Parathyroid adenoma (tissue), 2 donors: Measurements from ENCODE around the gene P2RX2.

Source experiments
- H2AFZ ChIP-seq: fragments of 300-600 bp; sonication (generic); one replicate; pipeline ENCODE4 v1.7.0; 2017; ENCODE audit warnings: antibody characterized with exemption, mild to moderate bottlenecking
- H3K27ac ChIP-seq: fragments of 300-600 bp; sonication (generic); one replicate; pipeline ENCODE4 v1.7.0; 2017
- H3K27me3 ChIP-seq: fragments of 300-600 bp; sonication (generic); one replicate; pipeline ENCODE4 v1.7.0; 2017; ENCODE audit warnings: low read length; ENCODE audit not compliant: control insufficient read depth, insufficient read depth
- H3K36me3 ChIP-seq: fragments of 300-600 bp; sonication (generic); one replicate; pipeline ENCODE4 v1.7.0; 2017; ENCODE audit warnings: low read length; ENCODE audit not compliant: control insufficient read depth, insufficient read depth
- H3K4me1 ChIP-seq: fragments of 300-600 bp; sonication (generic); one replicate; pipeline ENCODE4 v1.7.0; 2017; ENCODE audit warnings: control low read depth
- H3K4me2 ChIP-seq: fragments of 300-600 bp; sonication (generic); one replicate; pipeline ENCODE4 v1.7.0; 2017; ENCODE audit warnings: low read length
- H3K4me3 ChIP-seq: fragments of 300-600 bp; sonication (generic); one replicate; pipeline ENCODE4 v1.7.0; 2017; ENCODE audit warnings: low read depth, low read length
- H3K79me2 ChIP-seq: fragments of 300-600 bp; sonication (generic); one replicate; pipeline ENCODE4 v1.7.0; 2017; ENCODE audit warnings: control low read depth
- H3K9ac ChIP-seq: fragments of 300-600 bp; sonication (generic); one replicate; pipeline ENCODE4 v1.7.0; 2017; ENCODE audit warnings: mild to moderate bottlenecking
- H3K9me3 ChIP-seq: fragments of 300-600 bp; sonication (generic); one replicate; pipeline ENCODE4 v1.7.0; 2017; ENCODE audit warnings: low read length; ENCODE audit not compliant: control insufficient read depth
- TF ChIP-seq, protein P1 (sequence below): fragments of 300-600 bp; sonication (generic); IDR thresholded peaks from one replicate; pipeline ENCODE4 v1.7.0; 2017; ENCODE audit warnings: antibody characterized with exemption, mild to moderate bottlenecking
- donor health status: primary hyperparathyroidism.

The P2RX2 gene

DNA sequence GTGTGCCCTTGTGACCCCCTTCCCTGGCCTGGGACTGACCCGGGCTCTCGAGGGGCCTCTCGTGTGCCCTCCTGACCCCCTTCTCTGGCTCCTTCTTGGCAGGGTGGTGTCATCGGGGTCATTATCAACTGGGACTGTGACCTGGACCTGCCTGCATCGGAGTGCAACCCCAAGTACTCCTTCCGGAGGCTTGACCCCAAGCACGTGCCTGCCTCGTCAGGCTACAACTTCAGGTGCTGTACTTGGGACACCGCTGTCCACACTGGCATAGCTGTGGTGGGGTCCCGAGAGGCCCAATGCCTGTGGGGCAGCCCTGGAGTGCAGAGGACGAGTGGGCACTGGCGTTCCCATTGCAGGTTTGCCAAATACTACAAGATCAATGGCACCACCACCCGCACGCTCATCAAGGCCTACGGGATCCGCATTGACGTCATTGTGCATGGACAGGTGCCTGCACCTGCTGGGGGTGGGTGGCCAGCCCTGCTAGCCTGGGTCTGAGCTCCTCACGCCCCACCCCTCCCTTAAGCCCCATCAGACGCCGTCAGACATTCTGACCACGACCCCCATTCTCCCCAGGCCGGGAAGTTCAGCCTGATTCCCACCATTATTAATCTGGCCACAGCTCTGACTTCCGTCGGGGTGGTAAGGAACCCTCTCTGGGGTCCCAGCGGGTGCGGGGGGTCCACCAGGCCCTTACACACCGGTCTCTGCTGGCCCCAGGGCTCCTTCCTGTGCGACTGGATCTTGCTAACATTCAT lies 2.5 kb downstream of the P2RX2 start:
- TF ChIP-seq, protein P1, sequence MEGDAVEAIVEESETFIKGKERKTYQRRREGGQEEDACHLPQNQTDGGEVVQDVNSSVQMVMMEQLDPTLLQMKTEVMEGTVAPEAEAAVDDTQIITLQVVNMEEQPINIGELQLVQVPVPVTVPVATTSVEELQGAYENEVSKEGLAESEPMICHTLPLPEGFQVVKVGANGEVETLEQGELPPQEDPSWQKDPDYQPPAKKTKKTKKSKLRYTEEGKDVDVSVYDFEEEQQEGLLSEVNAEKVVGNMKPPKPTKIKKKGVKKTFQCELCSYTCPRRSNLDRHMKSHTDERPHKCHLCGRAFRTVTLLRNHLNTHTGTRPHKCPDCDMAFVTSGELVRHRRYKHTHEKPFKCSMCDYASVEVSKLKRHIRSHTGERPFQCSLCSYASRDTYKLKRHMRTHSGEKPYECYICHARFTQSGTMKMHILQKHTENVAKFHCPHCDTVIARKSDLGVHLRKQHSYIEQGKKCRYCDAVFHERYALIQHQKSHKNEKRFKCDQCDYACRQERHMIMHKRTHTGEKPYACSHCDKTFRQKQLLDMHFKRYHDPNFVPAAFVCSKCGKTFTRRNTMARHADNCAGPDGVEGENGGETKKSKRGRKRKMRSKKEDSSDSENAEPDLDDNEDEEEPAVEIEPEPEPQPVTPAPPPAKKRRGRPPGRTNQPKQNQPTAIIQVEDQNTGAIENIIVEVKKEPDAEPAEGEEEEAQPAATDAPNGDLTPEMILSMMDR: no peak
- no peaks in the 10 kb centered on the region for H3K79me2 ChIP-seq
- no peaks in the 10 kb centered on the region for H3K27me3 ChIP-seq
- H3K9me3 ChIP-seq: no peaks in the 10 kb centered on the region
- no peak overlapping the region for H2AFZ ChIP-seq
- H3K9ac ChIP-seq: no peak overlapping the region
- no peaks in the 10 kb centered on the region for H3K4me1 ChIP-seq
- H3K36me3 ChIP-seq: no peaks in the 10 kb centered on the region
- H3K4me3 ChIP-seq: no peak overlapping the region
- no peak overlapping the region for H3K27ac ChIP-seq
- H3K4me2 ChIP-seq: no peak overlapping the region

DNA sequence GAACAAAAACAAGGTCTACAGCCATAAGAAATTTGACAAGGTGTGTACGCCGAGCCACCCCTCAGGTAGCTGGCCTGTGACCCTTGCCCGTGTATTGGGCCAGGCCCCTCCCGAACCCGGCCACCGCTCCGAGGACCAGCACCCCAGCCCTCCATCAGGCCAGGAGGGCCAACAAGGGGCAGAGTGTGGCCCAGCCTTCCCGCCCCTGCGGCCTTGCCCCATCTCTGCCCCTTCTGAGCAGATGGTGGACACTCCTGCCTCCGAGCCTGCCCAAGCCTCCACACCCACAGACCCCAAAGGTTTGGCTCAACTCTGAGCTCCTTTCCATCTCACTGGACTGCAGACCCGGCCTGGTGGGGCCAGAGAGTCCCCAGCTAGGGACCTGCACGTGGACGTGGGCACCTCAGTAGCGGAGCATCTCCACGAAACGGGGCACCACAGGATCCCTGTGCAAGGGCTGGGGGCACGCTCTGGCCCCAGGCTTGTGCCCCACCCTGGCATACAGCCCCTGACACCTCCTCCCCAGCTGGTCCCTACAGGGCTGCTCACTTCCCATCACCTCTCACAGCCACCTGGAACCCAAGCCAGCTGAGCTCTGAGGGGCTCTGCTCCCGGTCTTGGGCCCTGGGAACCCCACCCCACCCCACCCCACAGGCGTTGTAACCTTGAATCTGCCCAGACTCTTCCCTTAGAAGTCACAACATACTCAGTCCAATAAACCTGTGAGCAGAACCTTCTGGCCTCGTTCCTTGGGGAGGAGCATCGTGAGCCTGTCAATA lies 3.3 kb downstream of the P2RX2 start:
- TF ChIP-seq, protein P1: no peak
- no peak overlapping the region for H3K4me3 ChIP-seq
- H2AFZ ChIP-seq: no peak overlapping the region
- H3K79me2 ChIP-seq: no peaks in the 10 kb centered on the region
- H3K9ac ChIP-seq: no peak overlapping the region
- H3K27ac ChIP-seq: no peak overlapping the region
- H3K4me1 ChIP-seq: no peaks in the 10 kb centered on the region
- no peak overlapping the region for H3K4me2 ChIP-seq
- no peaks in the 10 kb centered on the region for H3K36me3 ChIP-seq
- no peaks in the 10 kb centered on the region for H3K27me3 ChIP-seq
- H3K9me3 ChIP-seq: no peaks in the 10 kb centered on the region

DNA sequence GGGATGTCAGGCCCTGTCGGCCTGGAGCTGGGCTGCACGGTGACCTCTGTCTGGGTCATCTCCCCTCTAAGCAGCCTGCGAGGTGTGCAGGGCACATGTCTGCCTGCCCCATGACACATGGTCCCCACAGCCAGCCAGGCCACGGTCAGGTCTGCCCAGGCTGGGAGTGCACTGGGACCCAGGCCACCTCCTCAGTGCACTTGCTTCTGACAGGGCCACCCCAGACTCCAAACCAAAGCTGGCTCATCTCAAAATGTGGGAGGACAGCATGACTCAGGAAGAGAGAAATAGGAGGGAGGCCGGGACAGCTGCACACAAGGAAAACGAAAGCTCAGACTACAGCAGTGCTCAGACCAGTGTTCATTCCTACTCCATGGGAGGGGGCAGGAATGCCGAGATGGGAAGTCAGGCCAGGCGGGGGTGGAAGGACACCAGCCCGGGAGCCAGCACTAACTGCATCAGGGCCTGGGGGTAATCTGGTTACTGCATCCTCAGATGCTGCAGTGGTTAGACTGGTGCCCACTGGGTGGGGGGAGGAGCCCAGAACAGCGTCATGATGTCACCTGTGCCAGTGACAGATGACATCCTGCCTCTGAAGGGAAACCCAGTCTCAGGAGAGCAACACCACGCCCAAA lies 4.0 kb downstream of the P2RX2 start:
- Histone ChIP-seq H3K79me2 (no peaks in the 10 kb centered on the region), H3K9me3 (no peaks in the 10 kb centered on the region), H3K4me2 (no peak overlapping the region), H3K4me1 (no peaks in the 10 kb centered on the region), H3K27ac (no peak overlapping the region), H3K9ac (no peak overlapping the region), H3K36me3 (no peaks in the 10 kb centered on the region), H2AFZ (no peak overlapping the region), H3K4me3 (no peak overlapping the region), H3K27me3 (no peaks in the 10 kb centered on the region)
- TF ChIP-seq, protein P1: no peak

DNA sequence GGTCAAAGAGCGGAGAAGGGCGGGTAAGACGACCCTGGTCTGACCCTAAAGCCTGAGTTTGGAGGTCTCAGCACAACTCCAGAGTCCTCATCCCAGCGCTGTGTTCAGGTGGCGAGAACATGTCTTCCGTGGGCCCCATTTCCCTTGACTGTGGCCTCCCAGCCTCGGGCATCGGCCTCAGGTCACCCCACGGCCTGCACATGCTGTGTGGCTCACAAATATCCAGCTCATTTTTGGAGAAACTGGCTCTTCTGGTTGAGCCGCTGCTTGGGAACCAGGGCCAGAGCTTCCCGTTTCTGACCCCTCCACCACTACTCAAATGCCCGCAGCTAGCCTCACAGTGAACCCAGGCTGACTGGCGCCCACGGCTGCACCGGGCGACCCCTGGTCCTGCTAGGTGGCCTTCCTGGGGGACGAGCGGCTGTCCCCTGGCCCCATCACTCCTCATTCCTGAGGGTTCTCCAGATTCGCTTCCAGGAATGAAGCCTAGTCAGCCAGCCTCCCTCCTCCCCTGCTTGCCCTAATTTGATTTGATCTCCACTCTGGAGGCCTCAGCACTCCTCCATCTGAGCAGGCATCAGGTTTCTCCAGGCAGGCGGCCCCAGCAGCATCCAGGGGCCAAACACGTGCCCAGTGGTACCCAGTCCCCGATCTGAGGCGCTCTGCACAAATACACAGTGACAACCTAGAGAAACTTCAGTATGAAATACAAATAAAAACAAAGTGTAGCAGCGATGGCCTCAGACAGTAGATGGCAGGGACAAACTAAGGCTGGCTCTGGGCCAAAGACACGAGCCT lies 4.7 kb downstream of the P2RX2 start:
- H3K4me3 ChIP-seq: no peak overlapping the region
- H3K27me3 ChIP-seq: no peaks in the 10 kb centered on the region
- no peaks in the 10 kb centered on the region for H3K36me3 ChIP-seq
- H3K9me3 ChIP-seq: no peaks in the 10 kb centered on the region
- H3K4me1 ChIP-seq: no peaks in the 10 kb centered on the region
- no peak overlapping the region for H3K9ac ChIP-seq
- H3K27ac ChIP-seq: no peak overlapping the region
- TF ChIP-seq, protein P1: no peak
- H2AFZ ChIP-seq: no peak overlapping the region
- H3K4me2 ChIP-seq: no peak overlapping the region
- H3K79me2 ChIP-seq: no peaks in the 10 kb centered on the region
